ENCODE measurements around the gene GK.

DNA sequence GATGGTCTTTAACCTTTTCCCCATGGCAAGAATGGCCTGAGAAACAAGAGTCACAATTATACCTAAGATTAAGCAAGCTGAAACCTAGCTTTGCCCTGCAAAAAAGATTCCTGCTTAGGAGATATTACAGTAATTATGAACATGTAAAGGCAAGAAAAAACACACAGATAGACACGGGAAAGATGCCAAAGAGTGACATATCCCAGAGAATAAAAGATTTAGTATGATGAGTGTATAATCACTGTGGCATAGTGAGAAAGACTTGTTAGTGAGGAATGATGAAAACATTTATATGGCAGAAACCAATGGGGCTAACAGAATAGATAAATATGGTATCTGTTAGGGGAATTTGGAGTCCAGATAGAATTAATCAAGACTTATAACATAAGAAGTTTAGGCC lies 46.1 kb upstream of the GK start:
- TF ChIP-seq, protein P1, sequence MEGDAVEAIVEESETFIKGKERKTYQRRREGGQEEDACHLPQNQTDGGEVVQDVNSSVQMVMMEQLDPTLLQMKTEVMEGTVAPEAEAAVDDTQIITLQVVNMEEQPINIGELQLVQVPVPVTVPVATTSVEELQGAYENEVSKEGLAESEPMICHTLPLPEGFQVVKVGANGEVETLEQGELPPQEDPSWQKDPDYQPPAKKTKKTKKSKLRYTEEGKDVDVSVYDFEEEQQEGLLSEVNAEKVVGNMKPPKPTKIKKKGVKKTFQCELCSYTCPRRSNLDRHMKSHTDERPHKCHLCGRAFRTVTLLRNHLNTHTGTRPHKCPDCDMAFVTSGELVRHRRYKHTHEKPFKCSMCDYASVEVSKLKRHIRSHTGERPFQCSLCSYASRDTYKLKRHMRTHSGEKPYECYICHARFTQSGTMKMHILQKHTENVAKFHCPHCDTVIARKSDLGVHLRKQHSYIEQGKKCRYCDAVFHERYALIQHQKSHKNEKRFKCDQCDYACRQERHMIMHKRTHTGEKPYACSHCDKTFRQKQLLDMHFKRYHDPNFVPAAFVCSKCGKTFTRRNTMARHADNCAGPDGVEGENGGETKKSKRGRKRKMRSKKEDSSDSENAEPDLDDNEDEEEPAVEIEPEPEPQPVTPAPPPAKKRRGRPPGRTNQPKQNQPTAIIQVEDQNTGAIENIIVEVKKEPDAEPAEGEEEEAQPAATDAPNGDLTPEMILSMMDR (conservative IDR thresholded peaks at IDR 0.05; ENCODE audit: low read length) = no peak
- no peak for TF ChIP-seq EZH2phosphoT487 (IDR thresholded peaks at IDR 0.05; ENCODE audit: borderline replicate concordance)
